ENCODE results near the gene ZNF430.
"Not testable (repeated sequence)": the region's sequence is repeated elsewhere in the genome, so short reads cannot be mapped to it uniquely, and the experiment has no call there.

ZNF430 gene

GRCh38 chr19:21020298-21021227, at the start of gene ZNF430:
Gene ZNF430 (plus strand): TSS chr19:21020657. CDS start chr19:21020801, 144 bp downstream.
- peak; percentile 96 for DNase-seq (ENCODE audit: low spot score)

- DNase-seq (ENCODE audit: low spot score) = not testable (repeated sequence)
These were observed 27.7 kb upstream of the ZNF430 start for GRCh38 chr19:20992788-20993187.

GRCh38 chr19:20999731-21000352, 20.6 kb upstream of the ZNF430 start:
- DNase-seq (ENCODE audit: low spot score) = peak; percentile 95

- not testable (repeated sequence) for DNase-seq (ENCODE audit: low spot score)
These were observed 781 bp downstream of the ZNF430 start for GRCh38 chr19:21021238-21021637.

- DNase-seq (ENCODE audit: low spot score) = peak; percentile 76
These were observed 2.5 kb downstream of the ZNF430 start for GRCh38 chr19:21022996-21023395.

GRCh38 chr19:21023901-21024300, 3.4 kb downstream of the ZNF430 start:
- DNase-seq (ENCODE audit: low spot score) = peak; percentile 50

GRCh38 chr19:21028969-21029268, 8.5 kb downstream of the ZNF430 start:
- no peak for DNase-seq (ENCODE audit: low spot score)

GRCh38 chr19:21045028-21045427, 24.6 kb downstream of the ZNF430 start:
- DNase-seq (ENCODE audit: low spot score) = no peak

- DNase-seq (ENCODE audit: low spot score) = no peak
These were observed 26.0 kb downstream of the ZNF430 start for GRCh38 chr19:21046489-21046888.

- no peak for DNase-seq (ENCODE audit: low spot score)
These were observed 27.3 kb downstream of the ZNF430 start for GRCh38 chr19:21047716-21048115.

GRCh38 chr19:21052902-21053301, 32.4 kb downstream of the ZNF430 start:
- DNase-seq (ENCODE audit: low spot score) = no peak

GRCh38 chr19:21065336-21065735, 44.9 kb downstream of the ZNF430 start:
- DNase-seq (ENCODE audit: low spot score) = no peak

- peak; percentile 96 for DNase-seq (ENCODE audit: low spot score)
These were observed 61.8 kb downstream of the ZNF430 start, which contains the start of gene ZNF714 for GRCh38 chr19:21082011-21082975. Gene ZNF714 (plus strand): TSS chr19:21082203. CDS start chr19:21098269, 16,066 bp downstream.

GRCh38 chr19:21084343-21084742, 63.9 kb downstream of the ZNF430 start:
- DNase-seq (ENCODE audit: low spot score) = peak; percentile 89

- no peak for DNase-seq (ENCODE audit: low spot score)
These were observed 67.4 kb downstream of the ZNF430 start for GRCh38 chr19:21087871-21088270.

GRCh38 chr19:21092109-21092508, 71.7 kb downstream of the ZNF430 start:
- no peak for DNase-seq (ENCODE audit: low spot score)

GRCh38 chr19:21094347-21095025, 74.0 kb downstream of the ZNF430 start:
- no peak for DNase-seq (ENCODE audit: low spot score)

- DNase-seq (ENCODE audit: low spot score) = no peak
These were observed 77.8 kb downstream of the ZNF430 start for GRCh38 chr19:21098291-21098690.

GRCh38 chr19:21101521-21102242, 81.2 kb downstream of the ZNF430 start:
- no peak for DNase-seq (ENCODE audit: low spot score)

- peak; percentile 46 for DNase-seq (ENCODE audit: low spot score)
These were observed 88.7 kb downstream of the ZNF430 start for GRCh38 chr19:21109116-21109515.

All from kidney tubule cell (primary cell).